NT2/D1 (cell line): ENCODE measurements around the gene AIRE.

Experiments
- SUZ12 ChIP-seq: IDR thresholded peaks from 2 replicates; pipeline ENCODE4 v1.6.1; 2011; ENCODE audit not compliant: insufficient read length, insufficient read depth; ENCODE audit errors: extremely low read depth
- YY1 ChIP-seq: IDR thresholded peaks from 2 replicates; pipeline ENCODE4 v1.6.1; 2011; ENCODE audit not compliant: insufficient read length, insufficient read depth
- ZNF274 ChIP-seq: IDR thresholded peaks from 2 replicates; pipeline ENCODE4 v1.6.1; 2011; ENCODE audit warnings: mild to moderate bottlenecking, low read depth, low read length

GRCh38 chr21:44330698-44331097 is 45.0 kb downstream of the AIRE start:
- TF ChIP-seq SUZ12 (no peak), YY1 (no peak), ZNF274 (no peak)
